ENCODE measurements around the gene VPS41. TPM values are rescaled to one million over a fixed set of nuclear protein-coding genes. Genes with fewer than 3 reads are reported as not detected.

Gene VPS41
- total RNA-seq, 1 donor from 2014 or later = 125 TPM

DNA sequence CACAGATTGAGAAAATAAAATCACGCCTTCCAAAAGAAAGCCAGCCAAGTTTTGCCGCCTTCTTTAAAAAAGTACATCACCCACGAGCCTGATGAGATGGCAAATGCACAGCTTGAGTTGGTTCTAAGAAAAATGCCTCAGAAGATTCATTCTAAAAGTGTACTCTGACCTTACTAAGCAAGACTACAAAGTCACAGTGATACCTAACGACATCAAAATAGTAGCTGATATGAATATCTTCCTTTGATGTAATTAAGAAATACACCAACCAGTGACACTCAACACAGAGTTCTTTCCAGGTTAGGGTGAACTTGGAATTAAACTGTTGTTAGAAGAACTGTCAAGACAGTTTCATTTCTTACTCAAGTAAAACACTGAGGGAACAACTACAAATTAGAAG is 199.9 kb downstream of the VPS41 start:
- Mint-ChIP-seq H3K4me1 (ENCODE audit: low read depth) (no peaks in the 10 kb centered on the region), H3K27ac (no peak overlapping the region), H3K36me3 (ENCODE audit: insufficient read depth) (no peaks in the 10 kb centered on the region), H3K9me3 (ENCODE audit: low read depth) (peaks cover 6% of the 10 kb centered on the region), H3K27me3 (peaks cover 3% of the 10 kb centered on the region), H3K4me3 (ENCODE audit: low read depth) (no peak overlapping the region)
- TF ChIP-seq, protein P1, sequence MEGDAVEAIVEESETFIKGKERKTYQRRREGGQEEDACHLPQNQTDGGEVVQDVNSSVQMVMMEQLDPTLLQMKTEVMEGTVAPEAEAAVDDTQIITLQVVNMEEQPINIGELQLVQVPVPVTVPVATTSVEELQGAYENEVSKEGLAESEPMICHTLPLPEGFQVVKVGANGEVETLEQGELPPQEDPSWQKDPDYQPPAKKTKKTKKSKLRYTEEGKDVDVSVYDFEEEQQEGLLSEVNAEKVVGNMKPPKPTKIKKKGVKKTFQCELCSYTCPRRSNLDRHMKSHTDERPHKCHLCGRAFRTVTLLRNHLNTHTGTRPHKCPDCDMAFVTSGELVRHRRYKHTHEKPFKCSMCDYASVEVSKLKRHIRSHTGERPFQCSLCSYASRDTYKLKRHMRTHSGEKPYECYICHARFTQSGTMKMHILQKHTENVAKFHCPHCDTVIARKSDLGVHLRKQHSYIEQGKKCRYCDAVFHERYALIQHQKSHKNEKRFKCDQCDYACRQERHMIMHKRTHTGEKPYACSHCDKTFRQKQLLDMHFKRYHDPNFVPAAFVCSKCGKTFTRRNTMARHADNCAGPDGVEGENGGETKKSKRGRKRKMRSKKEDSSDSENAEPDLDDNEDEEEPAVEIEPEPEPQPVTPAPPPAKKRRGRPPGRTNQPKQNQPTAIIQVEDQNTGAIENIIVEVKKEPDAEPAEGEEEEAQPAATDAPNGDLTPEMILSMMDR (IDR thresholded peaks at IDR 0.05; ENCODE audit: unreplicated experiment) = no peak
- no peak for DNase-seq (ENCODE audit: low spot score, unreplicated experiment)

DNA sequence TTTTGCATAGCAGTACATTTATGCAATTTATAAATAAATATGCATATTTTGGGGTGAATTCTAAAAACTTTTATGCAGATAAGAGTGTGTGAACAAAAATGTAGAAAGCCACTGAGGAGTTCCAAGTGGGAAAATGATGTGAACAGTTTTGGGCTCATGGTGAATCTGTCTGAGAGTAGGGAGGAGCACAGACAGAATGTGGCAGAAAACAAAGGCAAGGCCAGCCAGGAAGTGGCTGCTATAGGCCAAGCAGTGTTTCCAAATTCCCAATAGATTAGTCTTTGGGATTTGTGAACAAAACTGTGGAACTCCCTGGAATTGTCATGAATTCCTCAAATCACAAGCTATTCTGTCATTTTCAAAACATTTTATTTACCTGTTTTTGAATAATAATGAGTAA is 204.2 kb downstream of the VPS41 start:
- Mint-ChIP-seq H3K4me1 (ENCODE audit: low read depth) (no peaks in the 10 kb centered on the region), H3K27ac (no peak overlapping the region), H3K27me3 (peaks cover 3% of the 10 kb centered on the region), H3K36me3 (ENCODE audit: insufficient read depth) (no peaks in the 10 kb centered on the region), H3K9me3 (ENCODE audit: low read depth) (peaks cover 6% of the 10 kb centered on the region), H3K4me3 (ENCODE audit: low read depth) (no peak overlapping the region)
- TF ChIP-seq, protein P1 (IDR thresholded peaks at IDR 0.05; ENCODE audit: unreplicated experiment) = no peak
- DNase-seq (ENCODE audit: low spot score, unreplicated experiment) = no peak

DNA sequence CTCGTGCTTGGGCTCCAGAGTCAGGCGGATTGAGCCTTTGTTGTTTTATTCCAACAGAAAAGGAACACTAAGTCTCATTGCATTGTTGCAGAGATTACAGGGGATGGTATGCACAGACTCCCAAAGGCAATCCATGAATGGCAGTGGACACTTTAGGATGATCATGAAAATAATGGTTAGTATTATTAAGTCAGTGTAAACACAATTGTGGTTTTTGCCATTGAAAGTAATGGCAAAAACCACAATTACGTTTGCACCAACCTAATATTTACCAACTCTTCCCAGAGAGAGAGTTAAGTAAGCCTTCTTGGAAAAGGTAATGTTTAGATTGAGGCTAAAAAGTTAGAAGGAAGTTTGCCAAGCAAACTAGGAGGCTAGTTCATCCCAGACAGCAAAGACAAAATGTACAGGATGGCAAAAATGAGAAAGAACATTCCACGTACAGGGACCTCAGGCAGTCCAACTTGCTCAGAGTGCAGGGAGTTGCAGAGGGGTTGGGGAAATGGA is 204.9 kb downstream of the VPS41 start:
- H3K9me3 Mint-ChIP-seq (ENCODE audit: low read depth) = peaks cover 6% of the 10 kb centered on the region
- peaks cover 3% of the 10 kb centered on the region for H3K27me3 Mint-ChIP-seq
- no peaks in the 10 kb centered on the region for H3K36me3 Mint-ChIP-seq (ENCODE audit: insufficient read depth)
- DNase-seq (ENCODE audit: low spot score, unreplicated experiment) = no peak
- no peak overlapping the region for H3K4me3 Mint-ChIP-seq (ENCODE audit: low read depth)
- TF ChIP-seq, protein P1 (IDR thresholded peaks at IDR 0.05; ENCODE audit: unreplicated experiment) = no peak
- H3K27ac Mint-ChIP-seq = no peak overlapping the region
- H3K4me1 Mint-ChIP-seq (ENCODE audit: low read depth) = no peaks in the 10 kb centered on the region

DNA sequence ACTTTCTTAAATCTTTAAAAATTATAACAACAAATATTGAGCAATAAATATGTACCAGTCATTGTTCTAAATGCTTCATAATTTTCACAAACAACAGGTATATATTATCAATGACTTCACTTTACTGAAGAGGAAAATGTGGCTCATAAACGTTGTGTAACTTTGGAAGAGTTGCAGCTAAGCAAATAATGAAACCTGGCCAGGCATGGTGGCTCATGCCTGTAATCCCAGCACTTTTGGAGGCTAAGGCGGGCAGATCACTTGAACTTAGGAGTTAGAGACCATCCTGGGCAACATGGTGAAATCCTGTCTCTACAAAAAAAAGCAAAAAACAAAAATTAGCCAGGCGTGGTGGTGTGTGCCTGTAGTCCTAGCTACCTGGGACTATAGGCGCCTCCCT is 205.9 kb downstream of the VPS41 start:
- Mint-ChIP-seq H3K27ac (no peak overlapping the region), H3K36me3 (ENCODE audit: insufficient read depth) (no peaks in the 10 kb centered on the region), H3K4me1 (ENCODE audit: low read depth) (no peaks in the 10 kb centered on the region), H3K27me3 (peaks cover 3% of the 10 kb centered on the region), H3K4me3 (ENCODE audit: low read depth) (no peak overlapping the region), H3K9me3 (ENCODE audit: low read depth) (peaks cover 6% of the 10 kb centered on the region)
- TF ChIP-seq, protein P1 (IDR thresholded peaks at IDR 0.05; ENCODE audit: unreplicated experiment) = no peak
- no peak for DNase-seq (ENCODE audit: low spot score, unreplicated experiment)

DNA sequence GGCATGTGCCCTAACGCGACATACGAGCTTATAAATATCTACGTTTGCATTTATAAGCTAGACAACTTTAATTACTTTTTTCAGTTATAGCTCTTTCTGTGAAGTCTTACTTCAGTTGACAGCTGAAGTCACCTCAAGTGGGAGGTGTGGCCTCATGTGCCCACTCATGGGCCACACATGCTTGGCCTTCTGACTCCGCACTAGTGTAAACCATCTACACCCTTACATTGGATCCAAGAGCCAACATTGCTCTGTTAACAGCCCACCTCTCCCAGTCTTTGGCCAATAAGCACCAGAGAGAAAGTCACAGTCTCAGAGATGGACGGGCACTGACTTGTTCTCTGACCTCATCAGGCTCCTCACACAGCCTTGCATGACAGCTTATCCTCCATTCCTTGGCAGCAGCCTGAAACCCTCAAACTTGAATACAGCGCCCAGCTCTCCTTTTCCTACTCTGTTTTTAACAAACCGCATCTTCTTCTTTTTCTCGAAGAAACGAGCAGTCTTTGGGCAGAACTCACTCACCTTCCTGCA is 206.9 kb downstream of the VPS41 start:
- TF ChIP-seq, protein P1 (IDR thresholded peaks at IDR 0.05; ENCODE audit: unreplicated experiment) = no peak
- no peaks in the 10 kb centered on the region for H3K4me1 Mint-ChIP-seq (ENCODE audit: low read depth)
- no peak overlapping the region for H3K27ac Mint-ChIP-seq
- no peak overlapping the region for H3K4me3 Mint-ChIP-seq (ENCODE audit: low read depth)
- no peak for DNase-seq (ENCODE audit: low spot score, unreplicated experiment)
- H3K36me3 Mint-ChIP-seq (ENCODE audit: insufficient read depth) = no peaks in the 10 kb centered on the region
- H3K27me3 Mint-ChIP-seq = no peaks in the 10 kb centered on the region
- peaks cover 3% of the 10 kb centered on the region for H3K9me3 Mint-ChIP-seq (ENCODE audit: low read depth)
